HepG2 (cell line): Measurements from ENCODE around the gene QRFP. TPM values are rescaled to one million over a fixed set of nuclear protein-coding genes. Genes with fewer than 3 reads are reported as not detected.

Source experiments
- ARHGAP35 ChIP-seq: sonication (generic); formaldehyde crosslinking; IDR thresholded peaks from 2 replicates; pipeline ENCODE4 v1.9.0; 2022; ENCODE audit warnings: mild to moderate bottlenecking, inconsistent platforms, moderate library complexity, missing genetic modification reagents, borderline replicate concordance
- FOSL2 ChIP-seq: sonication (generic); formaldehyde crosslinking; IDR thresholded peaks from 2 replicates; pipeline ENCODE4 v1.4.0; 2020; ENCODE audit warnings: missing genetic modification reagents
- HNRNPL ChIP-seq: fragments of 200-400 bp; formaldehyde crosslinking; IDR thresholded peaks from 2 replicates; pipeline ENCODE4 v1.6.1; 2017; ENCODE audit warnings: mild to moderate bottlenecking, low read depth, low read length
- HOXD1 ChIP-seq: sonication (generic); formaldehyde crosslinking; IDR thresholded peaks from 2 replicates; pipeline ENCODE4 v1.5.0; 2020; ENCODE audit warnings: missing genetic modification reagents
- KLF15 ChIP-seq: sonication (generic); formaldehyde crosslinking; IDR thresholded peaks from 2 replicates; pipeline ENCODE4 v1.8.1; 2023; ENCODE audit warnings: borderline replicate concordance, mild to moderate bottlenecking, inconsistent platforms, missing genetic modification reagents, mixed read lengths
- MNT ChIP-seq: fragments of 450-650 bp; IDR thresholded peaks from 2 replicates; pipeline ENCODE4 v1.6.1; 2016
- RBM39 ChIP-seq: fragments of 200-400 bp; formaldehyde crosslinking; IDR thresholded peaks from one replicate; pipeline ENCODE4 v1.6.1; 2018; ENCODE audit warnings: antibody characterized with exemption, mild to moderate bottlenecking, low read depth, low read length; ENCODE audit not compliant: poor library complexity, severe bottlenecking
- ZNF546 ChIP-seq: sonication (generic); formaldehyde crosslinking; conservative IDR thresholded peaks from 2 replicates; pipeline ENCODE4 v1.8.1; 2023; ENCODE audit warnings: mild to moderate bottlenecking, missing genetic modification reagents
- ZNF670 ChIP-seq: sonication (generic); formaldehyde crosslinking; IDR thresholded peaks from 2 replicates; pipeline ENCODE4 v1.8.0; 2022; ENCODE audit warnings: mild to moderate bottlenecking, missing genetic modification reagents, borderline replicate concordance
- ZSCAN9 ChIP-seq: IDR thresholded peaks from 2 replicates; pipeline ENCODE4 v1.6.1; 2016; ENCODE audit warnings: borderline replicate concordance
- polyA plus RNA-seq, 8 experiments: library from polyadenylated mRNA; depleted of rRNA in 3 of 8; stranded (reverse) in 7 of 8; unstranded in 1 of 8; fragments of >200 nt; fragmentation: Illumina TruSeq in 4 of 8; extraction: Trizol in 4 of 8; gene quantifications; 2 replicates each; pipeline versions ENCODE4 v1.2.1 to v1.2.3, GENCODE V29; 2011 to 2016; ENCODE audit warnings: low read depth in 4 of 8, missing spikeins in 1 of 8, mixed read lengths in 1 of 8; ENCODE audit not compliant: insufficient read depth in 1 of 8
- total RNA-seq, 5 experiments: library from RNA; depleted of rRNA; stranded (reverse); fragments of >200 nt; fragmentation: Illumina TruSeq; extraction: Trizol; gene quantifications; 2 replicates each; pipeline ENCODE4 v1.2.3, GENCODE V29; 2016; ENCODE audit warnings: low read depth in 1 of 5
- TF ChIP-seq, protein P1 (sequence below), 2 experiments: sonication (generic) in 1 of 2; formaldehyde crosslinking in 1 of 2; IDR thresholded peaks; 2 replicates each; pipeline versions ENCODE4 v1.6.1 to v1.9.0; 2014 to 2022; ENCODE audit warnings: antibody characterized with exemption in 1 of 2, borderline replicate concordance in 1 of 2, inconsistent platforms in 1 of 2, low read depth in 1 of 2, missing genetic modification reagents in 1 of 2
- TF ChIP-seq, protein P2 (sequence below): sonication (generic); formaldehyde crosslinking; conservative IDR thresholded peaks from 2 replicates; pipeline ENCODE4 v1.4.0; 2020; ENCODE audit warnings: missing genetic modification reagents
- TF ChIP-seq, protein P3 (sequence below): sonication (generic); formaldehyde crosslinking; IDR thresholded peaks from 2 replicates; pipeline ENCODE4 v1.4.0; 2020; ENCODE audit warnings: mild to moderate bottlenecking, low read depth, missing genetic modification reagents
- TF ChIP-seq, protein P4 (sequence below): sonication (generic); formaldehyde crosslinking; IDR thresholded peaks from 2 replicates; pipeline ENCODE4 v1.4.0; 2020; ENCODE audit warnings: missing genetic modification reagents, mild to moderate bottlenecking, borderline replicate concordance

QRFP gene
- total and polyA plus RNA-seq, 2 of the 13 experiments (the other 11 are each of a cell fraction or from before 2014, with no cell fraction given) = not detected

DNA sequence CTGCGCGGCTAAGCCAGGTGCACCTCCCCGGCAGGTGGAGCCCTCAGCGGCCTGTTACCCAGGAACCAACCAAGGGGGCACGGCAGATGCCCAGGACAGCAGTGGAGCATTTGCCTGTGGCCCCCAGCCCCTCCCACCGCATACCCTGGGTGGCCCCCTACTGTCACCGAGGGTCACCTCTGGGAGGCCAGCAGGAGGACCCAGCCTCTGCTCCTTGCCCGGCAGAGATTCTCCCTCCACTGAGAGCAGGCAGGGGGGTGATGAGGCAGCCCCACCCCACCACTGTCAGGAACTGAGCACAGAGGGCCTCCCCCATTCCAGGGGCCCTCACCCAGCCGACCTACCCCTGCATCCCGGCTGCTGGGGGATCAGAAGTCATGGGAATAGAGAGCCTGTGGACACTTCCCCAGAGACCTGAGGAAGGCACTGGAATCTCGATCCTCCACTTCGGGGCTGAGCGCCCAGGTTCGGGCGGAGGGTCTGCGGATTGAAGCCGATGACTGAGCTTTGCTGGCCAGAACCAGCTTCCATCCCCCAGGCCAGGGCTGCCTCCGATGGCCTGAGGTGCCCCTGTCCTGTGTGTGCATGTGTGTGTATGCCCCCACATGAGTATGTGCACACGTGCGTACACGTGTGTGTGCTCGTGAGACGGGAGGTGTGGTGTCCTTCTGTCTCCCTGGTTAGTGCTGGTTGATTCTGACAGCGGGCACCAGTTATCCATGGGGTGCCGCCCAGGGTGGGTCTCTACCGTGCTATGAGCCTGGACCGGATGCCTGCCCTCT is at the start of gene QRFP (continued):
- TF ChIP-seq MNT (peak; percentile 36; the same call in 1 of the 2 replicates), FOSL2 (CRISPR knock-in tag) (no peak), HNRNPL (peak; percentile 72; the same call in 1 of the 2 replicates), KLF15 (no peak), ZNF670 (CRISPR knock-in tag) (no peak), ARHGAP35 (CRISPR knock-in tag) (no peak), ZSCAN9 (no peak), ZNF546 (no peak), HOXD1 (no peak), RBM39 (peak; percentile 31)
- TF ChIP-seq, protein P1, sequence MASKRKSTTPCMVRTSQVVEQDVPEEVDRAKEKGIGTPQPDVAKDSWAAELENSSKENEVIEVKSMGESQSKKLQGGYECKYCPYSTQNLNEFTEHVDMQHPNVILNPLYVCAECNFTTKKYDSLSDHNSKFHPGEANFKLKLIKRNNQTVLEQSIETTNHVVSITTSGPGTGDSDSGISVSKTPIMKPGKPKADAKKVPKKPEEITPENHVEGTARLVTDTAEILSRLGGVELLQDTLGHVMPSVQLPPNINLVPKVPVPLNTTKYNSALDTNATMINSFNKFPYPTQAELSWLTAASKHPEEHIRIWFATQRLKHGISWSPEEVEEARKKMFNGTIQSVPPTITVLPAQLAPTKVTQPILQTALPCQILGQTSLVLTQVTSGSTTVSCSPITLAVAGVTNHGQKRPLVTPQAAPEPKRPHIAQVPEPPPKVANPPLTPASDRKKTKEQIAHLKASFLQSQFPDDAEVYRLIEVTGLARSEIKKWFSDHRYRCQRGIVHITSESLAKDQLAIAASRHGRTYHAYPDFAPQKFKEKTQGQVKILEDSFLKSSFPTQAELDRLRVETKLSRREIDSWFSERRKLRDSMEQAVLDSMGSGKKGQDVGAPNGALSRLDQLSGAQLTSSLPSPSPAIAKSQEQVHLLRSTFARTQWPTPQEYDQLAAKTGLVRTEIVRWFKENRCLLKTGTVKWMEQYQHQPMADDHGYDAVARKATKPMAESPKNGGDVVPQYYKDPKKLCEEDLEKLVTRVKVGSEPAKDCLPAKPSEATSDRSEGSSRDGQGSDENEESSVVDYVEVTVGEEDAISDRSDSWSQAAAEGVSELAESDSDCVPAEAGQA (IDR thresholded peaks at IDR 0.05; ENCODE audit: low read depth) = no peak
- TF ChIP-seq, protein P1 (CRISPR knock-in tag; IDR thresholded peaks at IDR 0.05; ENCODE audit: borderline replicate concordance) = no peak
- TF ChIP-seq, protein P2, sequence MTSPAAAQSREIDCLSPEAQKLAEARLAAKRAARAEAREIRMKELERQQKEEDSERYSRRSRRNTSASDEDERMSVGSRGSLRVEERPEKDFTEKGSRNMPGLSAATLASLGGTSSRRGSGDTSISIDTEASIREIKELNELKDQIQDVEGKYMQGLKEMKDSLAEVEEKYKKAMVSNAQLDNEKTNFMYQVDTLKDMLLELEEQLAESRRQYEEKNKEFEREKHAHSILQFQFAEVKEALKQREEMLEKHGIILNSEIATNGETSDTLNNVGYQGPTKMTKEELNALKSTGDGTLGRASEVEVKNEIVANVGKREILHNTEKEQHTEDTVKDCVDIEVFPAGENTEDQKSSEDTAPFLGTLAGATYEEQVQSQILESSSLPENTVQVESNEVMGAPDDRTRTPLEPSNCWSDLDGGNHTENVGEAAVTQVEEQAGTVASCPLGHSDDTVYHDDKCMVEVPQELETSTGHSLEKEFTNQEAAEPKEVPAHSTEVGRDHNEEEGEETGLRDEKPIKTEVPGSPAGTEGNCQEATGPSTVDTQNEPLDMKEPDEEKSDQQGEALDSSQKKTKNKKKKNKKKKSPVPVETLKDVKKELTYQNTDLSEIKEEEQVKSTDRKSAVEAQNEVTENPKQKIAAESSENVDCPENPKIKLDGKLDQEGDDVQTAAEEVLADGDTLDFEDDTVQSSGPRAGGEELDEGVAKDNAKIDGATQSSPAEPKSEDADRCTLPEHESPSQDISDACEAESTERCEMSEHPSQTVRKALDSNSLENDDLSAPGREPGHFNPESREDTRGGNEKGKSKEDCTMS (CRISPR knock-in tag) = no peak
- TF ChIP-seq, protein P3, sequence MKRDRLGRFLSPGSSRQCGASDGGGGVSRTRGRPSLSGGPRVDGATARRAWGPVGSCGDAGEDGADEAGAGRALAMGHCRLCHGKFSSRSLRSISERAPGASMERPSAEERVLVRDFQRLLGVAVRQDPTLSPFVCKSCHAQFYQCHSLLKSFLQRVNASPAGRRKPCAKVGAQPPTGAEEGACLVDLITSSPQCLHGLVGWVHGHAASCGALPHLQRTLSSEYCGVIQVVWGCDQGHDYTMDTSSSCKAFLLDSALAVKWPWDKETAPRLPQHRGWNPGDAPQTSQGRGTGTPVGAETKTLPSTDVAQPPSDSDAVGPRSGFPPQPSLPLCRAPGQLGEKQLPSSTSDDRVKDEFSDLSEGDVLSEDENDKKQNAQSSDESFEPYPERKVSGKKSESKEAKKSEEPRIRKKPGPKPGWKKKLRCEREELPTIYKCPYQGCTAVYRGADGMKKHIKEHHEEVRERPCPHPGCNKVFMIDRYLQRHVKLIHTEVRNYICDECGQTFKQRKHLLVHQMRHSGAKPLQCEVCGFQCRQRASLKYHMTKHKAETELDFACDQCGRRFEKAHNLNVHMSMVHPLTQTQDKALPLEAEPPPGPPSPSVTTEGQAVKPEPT (CRISPR knock-in tag) = no peak
- TF ChIP-seq, protein P4, sequence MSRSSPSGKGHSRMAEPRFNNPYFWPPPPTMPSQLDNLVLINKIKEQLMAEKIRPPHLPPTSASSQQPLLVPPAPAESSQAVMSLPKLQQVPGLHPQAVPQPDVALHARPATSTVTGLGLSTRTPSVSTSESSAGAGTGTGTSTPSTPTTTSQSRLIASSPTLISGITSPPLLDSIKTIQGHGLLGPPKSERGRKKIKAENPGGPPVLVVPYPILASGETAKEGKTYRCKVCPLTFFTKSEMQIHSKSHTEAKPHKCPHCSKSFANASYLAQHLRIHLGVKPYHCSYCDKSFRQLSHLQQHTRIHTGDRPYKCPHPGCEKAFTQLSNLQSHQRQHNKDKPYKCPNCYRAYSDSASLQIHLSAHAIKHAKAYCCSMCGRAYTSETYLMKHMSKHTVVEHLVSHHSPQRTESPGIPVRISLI (CRISPR knock-in tag) = no peak
